Measurements from ENCODE around the gene PSME3IP1. TPM values are rescaled to one million over a fixed set of nuclear protein-coding genes. Genes with fewer than 3 reads are reported as not detected.

Gene PSME3IP1
- total RNA-seq, 3 donors from 2014 or later (not counting 1 experiment from before 2014, with no cell fraction given) = 129 to 148 (median 133) TPM

DNA sequence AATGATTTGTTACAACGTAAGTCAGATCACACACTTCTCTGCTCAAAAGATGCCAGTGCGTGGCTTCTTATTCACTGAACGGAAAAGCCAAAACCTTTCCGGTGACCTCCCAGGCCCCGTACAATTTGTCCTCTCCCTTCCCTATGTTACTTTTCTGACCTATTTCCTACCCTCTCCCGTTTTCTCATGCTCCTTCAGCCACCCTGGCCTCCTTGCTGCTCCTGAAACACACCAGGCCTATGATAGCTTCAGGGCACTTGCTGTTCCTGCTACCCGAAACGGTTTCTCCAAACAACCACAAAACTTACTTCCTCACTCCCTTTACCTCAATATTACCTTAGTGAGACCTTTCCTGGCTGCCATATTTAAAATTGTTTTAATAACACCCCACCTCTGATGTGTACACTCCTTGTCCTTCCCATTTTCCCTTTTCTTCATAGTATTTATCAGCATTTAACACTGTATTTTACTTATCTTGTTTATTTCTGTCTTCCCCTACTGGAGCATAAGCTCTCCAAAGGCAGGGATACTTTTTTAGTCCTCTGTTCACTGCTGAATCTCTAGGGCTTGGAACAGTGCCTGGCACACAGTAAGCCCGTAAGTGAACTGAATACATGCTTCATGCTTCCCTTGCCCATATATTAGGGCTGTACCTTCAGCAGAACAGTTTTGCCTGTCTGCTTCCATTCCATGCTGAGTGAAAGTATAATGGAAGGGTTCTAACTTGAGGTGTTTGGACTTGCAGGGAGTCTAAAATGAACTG, 48.3 kb upstream of the PSME3IP1 start:
- Histone ChIP-seq H3K36me3 (ENCODE audit: control insufficient read depth, insufficient read depth, low read length) (peaks cover 57% of the 10 kb centered on the region), H3K4me1 (ENCODE audit: control insufficient read depth, insufficient read depth, low read length) (no peaks in the 10 kb centered on the region), H3K4me3 (ENCODE audit: low read length) (no peak overlapping the region), H3K27ac (ENCODE audit: low read length) (no peak overlapping the region), H3K27me3 (ENCODE audit: control insufficient read depth, insufficient read depth, low read length) (no peaks in the 10 kb centered on the region), H3K9me3 (ENCODE audit: control insufficient read depth, insufficient read depth, low read length) (no peaks in the 10 kb centered on the region)
- no peak overlapping the region for H3K27ac Mint-ChIP-seq
- no peaks in the 10 kb centered on the region for H3K9me3 Mint-ChIP-seq
- no peaks in the 10 kb centered on the region for H3K27me3 Mint-ChIP-seq (ENCODE audit: low read depth in 2 of 2)
- WGBS (ENCODE audit: insufficient coverage) = 95% methylated on average over 9 of the region's 9 CpGs
- DNase-seq = no peak
- H3K4me1 Mint-ChIP-seq = no peaks in the 10 kb centered on the region
- TF ChIP-seq, protein P1, sequence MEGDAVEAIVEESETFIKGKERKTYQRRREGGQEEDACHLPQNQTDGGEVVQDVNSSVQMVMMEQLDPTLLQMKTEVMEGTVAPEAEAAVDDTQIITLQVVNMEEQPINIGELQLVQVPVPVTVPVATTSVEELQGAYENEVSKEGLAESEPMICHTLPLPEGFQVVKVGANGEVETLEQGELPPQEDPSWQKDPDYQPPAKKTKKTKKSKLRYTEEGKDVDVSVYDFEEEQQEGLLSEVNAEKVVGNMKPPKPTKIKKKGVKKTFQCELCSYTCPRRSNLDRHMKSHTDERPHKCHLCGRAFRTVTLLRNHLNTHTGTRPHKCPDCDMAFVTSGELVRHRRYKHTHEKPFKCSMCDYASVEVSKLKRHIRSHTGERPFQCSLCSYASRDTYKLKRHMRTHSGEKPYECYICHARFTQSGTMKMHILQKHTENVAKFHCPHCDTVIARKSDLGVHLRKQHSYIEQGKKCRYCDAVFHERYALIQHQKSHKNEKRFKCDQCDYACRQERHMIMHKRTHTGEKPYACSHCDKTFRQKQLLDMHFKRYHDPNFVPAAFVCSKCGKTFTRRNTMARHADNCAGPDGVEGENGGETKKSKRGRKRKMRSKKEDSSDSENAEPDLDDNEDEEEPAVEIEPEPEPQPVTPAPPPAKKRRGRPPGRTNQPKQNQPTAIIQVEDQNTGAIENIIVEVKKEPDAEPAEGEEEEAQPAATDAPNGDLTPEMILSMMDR (IDR thresholded peaks at IDR 0.05) = no peak
- intact Hi-C loops (cut with micrococcal nuclease) = no loop called here
- peaks cover 47% of the 10 kb centered on the region for H3K36me3 Mint-ChIP-seq
- no peak for ATAC-seq
- H3K4me3 Mint-ChIP-seq = no peak overlapping the region

DNA sequence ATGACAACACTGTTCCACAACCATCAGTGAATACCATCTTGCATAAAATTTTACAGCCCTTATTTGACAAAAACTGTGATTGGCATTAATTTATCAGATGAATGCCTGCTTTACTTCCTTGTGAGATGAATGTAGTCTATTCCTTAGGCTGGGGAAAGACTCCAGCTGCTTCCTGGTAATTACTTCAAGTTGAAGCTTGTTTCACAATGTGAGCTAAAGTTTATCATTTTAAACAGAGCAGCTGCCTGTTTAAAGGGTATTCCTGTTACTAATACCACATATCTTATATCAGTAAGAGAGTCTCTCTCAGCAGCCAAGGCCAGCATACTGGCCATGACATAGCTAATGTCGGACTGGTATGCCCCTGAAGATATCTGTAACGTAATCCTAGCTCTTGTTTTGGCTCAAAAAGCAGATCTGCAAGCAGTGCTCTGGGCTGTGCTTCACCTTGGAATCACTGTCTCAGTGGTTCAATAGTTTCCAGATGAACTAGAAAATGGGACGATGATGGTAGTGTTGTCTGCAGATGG, 46.0 kb upstream of the PSME3IP1 start:
- no peaks in the 10 kb centered on the region for H3K4me1 ChIP-seq (ENCODE audit: control insufficient read depth, insufficient read depth, low read length)
- Mint-ChIP-seq H3K27ac (no peak overlapping the region), H3K4me1 (no peaks in the 10 kb centered on the region), H3K36me3 (peaks cover 53% of the 10 kb centered on the region), H3K27me3 (ENCODE audit: low read depth in 2 of 2) (no peaks in the 10 kb centered on the region), H3K4me3 (no peak overlapping the region), H3K9me3 (no peaks in the 10 kb centered on the region)
- H3K36me3 ChIP-seq (ENCODE audit: control insufficient read depth, insufficient read depth, low read length) = peaks cover 70% of the 10 kb centered on the region
- TF ChIP-seq, protein P1 (IDR thresholded peaks at IDR 0.05) = no peak
- ATAC-seq (no peak), DNase-seq (no peak)
- no peak overlapping the region for H3K27ac ChIP-seq (ENCODE audit: low read length)
- intact Hi-C loops (cut with micrococcal nuclease) = no loop called here
- no peaks in the 10 kb centered on the region for H3K9me3 ChIP-seq (ENCODE audit: control insufficient read depth, insufficient read depth, low read length)
- no peak overlapping the region for H3K4me3 ChIP-seq (ENCODE audit: low read length)
- 97% methylated on average over 3 of the region's 3 CpGs for WGBS (ENCODE audit: insufficient coverage)
- no peaks in the 10 kb centered on the region for H3K27me3 ChIP-seq (ENCODE audit: control insufficient read depth, insufficient read depth, low read length)

- Histone ChIP-seq H3K27me3 (ENCODE audit: control insufficient read depth, insufficient read depth, low read length) (no peaks in the 10 kb centered on the region), H3K27ac (ENCODE audit: low read length) (no peak overlapping the region), H3K4me3 (ENCODE audit: low read length) (no peak overlapping the region), H3K4me1 (ENCODE audit: control insufficient read depth, insufficient read depth, low read length) (no peaks in the 10 kb centered on the region), H3K9me3 (ENCODE audit: control insufficient read depth, insufficient read depth, low read length) (no peaks in the 10 kb centered on the region), H3K36me3 (ENCODE audit: control insufficient read depth, insufficient read depth, low read length) (peaks cover 70% of the 10 kb centered on the region)
- TF ChIP-seq, protein P1 (IDR thresholded peaks at IDR 0.05) = no peak
- Mint-ChIP-seq H3K9me3 (no peaks in the 10 kb centered on the region), H3K27me3 (ENCODE audit: low read depth in 2 of 2) (no peaks in the 10 kb centered on the region), H3K36me3 (peaks cover 32% of the 10 kb centered on the region), H3K4me3 (no peak overlapping the region), H3K4me1 (no peaks in the 10 kb centered on the region), H3K27ac (no peak overlapping the region)
- no peak for ATAC-seq
- no CpG with 5 or more reads among the region's 1 CpG for WGBS (ENCODE audit: insufficient coverage)
- no peak for DNase-seq
- intact Hi-C loops (cut with micrococcal nuclease) = no loop called here
Observed at GRCh38 chr16:57229079-57229478, 43.2 kb upstream of the PSME3IP1 start.

All from natural killer cell (primary cell).